PFSK-1 (cell line): ENCODE results near the gene GDPD5.

ENCODE experiments used
- FOXP2 ChIP-seq: optimal IDR thresholded peaks from 2 replicates; pipeline ENCODE3; 2011; ENCODE audit warnings: borderline replicate concordance, control low read depth, inconsistent platforms; ENCODE audit not compliant: insufficient read depth; ENCODE audit errors: extremely low read length, extremely low read depth
- POLR2AphosphoS5 ChIP-seq: IDR thresholded peaks from 2 replicates; pipeline ENCODE4 v1.6.1; 2012; ENCODE audit warnings: low read depth, mild to moderate bottlenecking, control low read depth, low read length, moderate library complexity
- SIN3A ChIP-seq: IDR thresholded peaks from 2 replicates; pipeline ENCODE4 v1.6.1; 2012; ENCODE audit warnings: mild to moderate bottlenecking, low read length, moderate library complexity, borderline replicate concordance; ENCODE audit not compliant: insufficient read depth
- TAF1 ChIP-seq: IDR thresholded peaks from 2 replicates; pipeline ENCODE4 v1.6.1; 2012; ENCODE audit warnings: low read length, control low read depth, borderline replicate concordance; ENCODE audit not compliant: insufficient read depth
- TF ChIP-seq, protein P1 (sequence below), 2 experiments: IDR thresholded peaks; 2 replicates each; pipeline versions ENCODE4 v1.6.1 to v1.8.0; 2011 to 2012; ENCODE audit warnings: low read depth in 2 of 2, low read length in 2 of 2, control low read depth in 1 of 2, inconsistent platforms in 1 of 2, mild to moderate bottlenecking in 1 of 2, moderate library complexity in 1 of 2; ENCODE audit not compliant: insufficient read depth in 1 of 2

Gene GDPD5

DNA sequence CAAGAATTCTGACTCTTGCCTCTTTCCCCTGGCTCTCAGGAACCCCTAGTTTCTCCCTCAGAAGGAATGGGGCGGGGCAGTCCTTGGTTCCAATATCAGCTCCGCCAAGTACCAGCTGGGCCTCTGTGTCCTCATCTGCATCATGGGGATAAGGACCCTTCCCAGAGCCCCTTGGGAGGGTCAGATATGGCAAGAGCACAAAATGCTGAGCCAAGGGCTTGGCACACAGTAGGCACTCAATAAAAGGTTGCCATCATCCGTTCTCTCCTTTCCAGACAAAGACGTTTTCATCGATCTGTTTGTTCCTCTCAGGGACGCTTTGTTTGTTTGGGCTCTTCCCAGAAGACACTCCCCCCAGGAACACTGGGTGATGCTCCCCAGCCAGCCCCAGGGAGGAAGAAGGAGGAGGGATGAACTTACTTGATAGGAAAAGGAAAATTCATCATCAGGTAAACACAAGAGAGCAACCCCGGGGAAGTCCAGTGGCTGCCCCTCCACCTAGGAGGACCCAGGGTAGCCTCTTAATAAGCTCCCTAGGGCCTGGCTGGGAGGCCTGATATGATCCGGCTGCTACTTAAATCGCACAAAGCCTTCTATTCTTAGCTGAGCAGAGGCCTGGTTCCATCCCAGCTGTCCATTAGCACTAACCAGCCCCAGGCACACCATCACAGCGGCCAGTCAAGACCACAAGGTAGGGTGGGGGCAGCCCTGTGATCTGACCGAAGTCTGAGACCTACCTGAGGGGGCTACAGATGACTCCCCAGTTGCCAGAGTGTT, 19.6 kb downstream of the GDPD5 start:
- no peak for TF ChIP-seq FOXP2
- no peak for TF ChIP-seq TAF1
- no peak for TF ChIP-seq POLR2AphosphoS5
- TF ChIP-seq SIN3A: no peak
- TF ChIP-seq, protein P1, sequence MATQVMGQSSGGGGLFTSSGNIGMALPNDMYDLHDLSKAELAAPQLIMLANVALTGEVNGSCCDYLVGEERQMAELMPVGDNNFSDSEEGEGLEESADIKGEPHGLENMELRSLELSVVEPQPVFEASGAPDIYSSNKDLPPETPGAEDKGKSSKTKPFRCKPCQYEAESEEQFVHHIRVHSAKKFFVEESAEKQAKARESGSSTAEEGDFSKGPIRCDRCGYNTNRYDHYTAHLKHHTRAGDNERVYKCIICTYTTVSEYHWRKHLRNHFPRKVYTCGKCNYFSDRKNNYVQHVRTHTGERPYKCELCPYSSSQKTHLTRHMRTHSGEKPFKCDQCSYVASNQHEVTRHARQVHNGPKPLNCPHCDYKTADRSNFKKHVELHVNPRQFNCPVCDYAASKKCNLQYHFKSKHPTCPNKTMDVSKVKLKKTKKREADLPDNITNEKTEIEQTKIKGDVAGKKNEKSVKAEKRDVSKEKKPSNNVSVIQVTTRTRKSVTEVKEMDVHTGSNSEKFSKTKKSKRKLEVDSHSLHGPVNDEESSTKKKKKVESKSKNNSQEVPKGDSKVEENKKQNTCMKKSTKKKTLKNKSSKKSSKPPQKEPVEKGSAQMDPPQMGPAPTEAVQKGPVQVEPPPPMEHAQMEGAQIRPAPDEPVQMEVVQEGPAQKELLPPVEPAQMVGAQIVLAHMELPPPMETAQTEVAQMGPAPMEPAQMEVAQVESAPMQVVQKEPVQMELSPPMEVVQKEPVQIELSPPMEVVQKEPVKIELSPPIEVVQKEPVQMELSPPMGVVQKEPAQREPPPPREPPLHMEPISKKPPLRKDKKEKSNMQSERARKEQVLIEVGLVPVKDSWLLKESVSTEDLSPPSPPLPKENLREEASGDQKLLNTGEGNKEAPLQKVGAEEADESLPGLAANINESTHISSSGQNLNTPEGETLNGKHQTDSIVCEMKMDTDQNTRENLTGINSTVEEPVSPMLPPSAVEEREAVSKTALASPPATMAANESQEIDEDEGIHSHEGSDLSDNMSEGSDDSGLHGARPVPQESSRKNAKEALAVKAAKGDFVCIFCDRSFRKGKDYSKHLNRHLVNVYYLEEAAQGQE (IDR thresholded peaks at IDR 0.05; ENCODE audit: insufficient read depth in 1 of 2, low read depth in 2 of 2, low read length in 2 of 2): no peak

GRCh38 chr11:75504501-75504900, 21.2 kb downstream of the GDPD5 start:
- TF ChIP-seq TAF1: no peak
- no peak for TF ChIP-seq FOXP2
- TF ChIP-seq SIN3A: no peak
- TF ChIP-seq POLR2AphosphoS5: no peak

DNA sequence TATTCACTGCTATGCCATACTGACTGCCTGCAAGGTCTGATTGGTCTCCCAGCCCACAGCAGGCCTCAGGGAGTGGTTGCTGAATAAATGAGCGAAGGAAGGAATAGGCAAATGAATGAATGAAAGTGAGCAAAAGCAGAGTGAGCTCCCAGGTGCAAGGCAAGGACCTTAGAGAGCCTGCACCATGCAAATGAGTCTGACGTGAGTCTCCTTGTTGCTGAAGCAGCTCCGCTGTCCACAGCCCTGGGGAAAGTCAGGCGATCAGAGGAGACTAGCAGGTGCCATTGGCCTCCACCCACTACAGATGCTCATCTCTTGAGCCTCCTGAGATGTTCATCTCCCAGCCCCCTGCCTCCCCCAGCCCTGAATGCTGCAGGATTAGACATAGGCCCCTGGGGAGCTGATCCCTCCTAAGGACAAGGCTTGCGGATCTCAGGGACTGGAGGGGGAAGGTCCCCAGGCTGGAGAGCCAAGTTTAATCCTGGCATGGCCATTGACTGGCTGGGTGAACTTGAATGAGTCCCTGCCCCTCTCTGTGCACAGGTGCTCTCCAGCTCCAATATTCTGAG, 22.1 kb downstream of the GDPD5 start:
- TF ChIP-seq, protein P1 (IDR thresholded peaks at IDR 0.05; ENCODE audit: insufficient read depth in 1 of 2, low read depth in 2 of 2, low read length in 2 of 2): no peak
- TF ChIP-seq FOXP2: no peak
- TF ChIP-seq POLR2AphosphoS5: no peak

DNA sequence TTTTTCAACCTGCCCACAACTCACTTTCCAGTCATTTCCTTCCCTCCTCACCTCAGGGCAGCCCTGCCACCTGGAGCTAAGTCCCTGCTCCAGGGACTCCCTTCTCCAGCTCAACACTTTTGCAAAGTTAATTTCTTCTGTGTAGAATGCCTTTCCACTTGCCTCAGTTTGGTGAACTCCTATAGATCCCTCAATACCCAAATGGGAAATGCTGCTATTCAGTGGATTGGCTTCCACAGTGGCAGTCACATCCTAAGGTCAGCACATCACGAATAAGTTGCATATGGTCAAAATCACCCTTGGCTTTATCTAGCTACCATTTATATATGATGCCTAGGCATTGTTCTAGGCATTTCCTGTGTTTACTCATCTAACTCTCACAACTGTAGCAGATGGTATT, 23.6 kb downstream of the GDPD5 start:
- no peak for TF ChIP-seq FOXP2
- TF ChIP-seq SIN3A: no peak
- TF ChIP-seq, protein P1 (IDR thresholded peaks at IDR 0.05; ENCODE audit: insufficient read depth in 1 of 2, low read depth in 2 of 2, low read length in 2 of 2): no peak
- no peak for TF ChIP-seq POLR2AphosphoS5
- TF ChIP-seq TAF1: no peak

- TF ChIP-seq FOXP2: no peak
- no peak for TF ChIP-seq TAF1
- TF ChIP-seq POLR2AphosphoS5: no peak
- no peak for TF ChIP-seq SIN3A
- TF ChIP-seq, protein P1 (IDR thresholded peaks at IDR 0.05; ENCODE audit: insufficient read depth in 1 of 2, low read depth in 2 of 2, low read length in 2 of 2): no peak
Measured at GRCh38 chr11:75500742-75501141, 25.0 kb downstream of the GDPD5 start.
